GM21619 (cell line): ENCODE measurements around the gene ZNF699.
"Not testable (repeated sequence)": the region's sequence is repeated elsewhere in the genome, so short reads cannot be mapped to it uniquely, and the experiment has no call there.

Source experiments
- ATAC-seq: cut with Tn5 transposase; IDR thresholded peaks from one replicate; pipeline ENCODE4 v1.9.1; 2021; ENCODE audit not compliant: unreplicated experiment

Gene ZNF699

DNA sequence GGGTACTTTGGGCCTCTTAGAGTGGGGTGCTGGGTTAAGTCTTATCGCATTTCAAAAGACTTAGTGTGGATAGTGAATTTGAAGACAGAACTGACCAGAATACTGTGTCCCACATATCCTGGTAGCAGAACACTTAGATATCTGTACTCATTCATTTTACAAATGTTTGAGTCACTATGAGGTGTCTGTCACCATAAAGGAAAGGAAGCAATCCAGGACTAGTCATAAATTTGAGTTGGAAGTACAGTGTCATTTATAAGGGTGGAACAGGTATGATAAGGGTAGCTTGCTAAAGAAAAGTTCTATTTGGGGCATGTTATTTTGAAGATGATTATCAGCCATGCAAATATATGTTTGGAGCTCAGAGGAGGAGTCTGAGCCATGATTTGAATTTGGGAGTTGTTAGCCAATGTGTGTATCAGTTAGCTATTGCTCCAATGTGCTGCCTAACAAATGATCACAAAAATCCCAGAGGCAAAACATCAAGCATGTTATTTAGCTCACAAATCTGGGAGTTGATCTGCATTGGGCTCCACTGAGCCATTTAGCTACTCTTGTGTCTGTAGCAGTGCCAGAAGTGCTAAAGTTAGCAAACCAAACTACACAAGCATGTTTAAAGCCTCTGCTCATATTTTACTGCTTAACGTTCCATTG lies 20.3 kb downstream of the ZNF699 start:
- no peak for ATAC-seq

GRCh38 chr19:9283485-9283884 lies 26.2 kb downstream of the ZNF699 start:
- ATAC-seq, result not testable (repeated sequence)

DNA sequence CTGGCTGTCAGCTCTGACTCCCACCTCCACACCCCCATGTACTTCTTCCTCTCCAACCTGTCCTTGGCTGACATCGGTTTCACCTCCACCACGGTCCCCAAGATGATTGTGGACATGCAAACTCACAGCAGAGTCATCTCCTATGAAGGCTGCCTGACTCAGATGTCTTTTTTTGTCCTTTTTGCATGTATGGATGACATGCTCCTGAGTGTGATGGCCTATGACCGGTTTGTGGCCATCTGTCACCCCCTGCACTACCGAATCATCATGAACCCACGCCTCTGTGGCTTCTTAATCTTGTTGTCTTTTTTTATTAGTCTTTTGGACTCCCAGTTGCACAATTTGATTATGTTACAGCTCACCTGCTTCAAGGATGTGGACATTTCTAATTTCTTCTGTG lies 58.4 kb downstream of the ZNF699 start:
- no peak for ATAC-seq

DNA sequence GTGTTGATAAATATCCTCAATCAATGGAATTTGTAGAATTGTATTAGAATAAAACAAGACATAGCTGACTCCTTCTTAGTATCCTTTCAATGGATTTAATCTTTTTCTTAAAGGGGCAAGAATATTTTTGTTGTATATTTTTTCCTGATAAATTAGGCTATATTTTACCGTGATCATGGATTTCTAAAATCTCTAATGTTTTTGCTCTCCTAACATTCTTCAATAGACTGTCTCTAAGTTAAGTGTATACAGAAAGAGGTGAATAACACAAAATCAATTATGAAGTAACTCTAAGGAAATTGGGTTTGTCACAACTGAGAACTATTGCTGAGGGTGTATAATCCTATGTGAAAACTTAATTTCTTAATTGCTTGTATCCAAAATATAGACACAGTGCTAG lies 59.0 kb downstream of the ZNF699 start, which contains the start of gene OR7E24:
TSS of gene OR7E24 (plus strand) at position 301 of the 400 bp plus-strand sequence. CDS start 114 bp downstream, outside the sequence.
- no peak for ATAC-seq
